ENCODE data around the gene HELZ. TPM values are rescaled to one million over a fixed set of nuclear protein-coding genes. Genes with fewer than 3 reads are reported as not detected.

HELZ gene
- total and polyA plus RNA-seq, 2 experiments from 2014 or later: 27.6 to 31.7 TPM

GRCh38 chr17:67221062-67221998 lies 23.7 kb downstream of the HELZ start:
- no peaks in the 10 kb centered on the region for H3K9me3 ChIP-seq (ENCODE audit: low read depth)
- peak; percentile 48 to 67 for DNase-seq (ENCODE audit: low read depth in 1 of 2, low spot score in 1 of 2)
- H3K36me3 ChIP-seq: no peaks in the 10 kb centered on the region
- H3K27me3 ChIP-seq: no peaks in the 10 kb centered on the region
- H3K4me3 ChIP-seq: no peak overlapping the region
- H3K27ac ChIP-seq: peak overlapping the region; percentile 64
- peak; percentile 61 for TF ChIP-seq CTCF (IDR thresholded peaks at IDR 0.05; ENCODE audit: low read depth, low read length)
- peaks cover 12% of the 10 kb centered on the region for H3K4me1 ChIP-seq (ENCODE audit: low read depth)

DNA sequence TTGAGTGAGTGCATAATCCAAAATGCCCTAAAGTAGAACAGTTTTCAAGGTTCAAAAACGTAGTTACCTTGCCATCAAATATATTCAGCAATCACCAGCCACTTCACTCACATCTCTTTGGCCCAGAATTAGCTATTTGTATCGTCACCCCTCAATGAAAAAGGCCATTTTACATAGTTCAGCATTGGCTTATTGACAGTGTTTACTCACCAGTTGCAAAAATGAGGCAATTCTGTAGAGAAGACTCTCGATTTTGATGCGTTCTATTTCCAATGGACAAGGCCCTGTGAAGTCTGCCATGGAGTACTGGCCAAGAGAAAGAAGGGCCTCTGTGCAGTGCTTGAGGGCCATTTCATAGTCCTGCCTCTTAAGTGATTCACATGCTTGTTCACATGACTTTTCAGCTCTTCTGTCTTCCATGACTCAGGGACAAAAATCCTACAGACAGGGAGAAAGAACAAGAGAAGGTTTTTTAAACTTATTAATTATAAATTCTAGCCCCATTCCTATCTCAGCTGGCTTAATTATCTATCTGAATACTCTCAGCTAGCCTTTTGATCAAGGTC lies 26.5 kb downstream of the HELZ start:
- Histone ChIP-seq H3K27ac (no peak overlapping the region), H3K9me3 (ENCODE audit: low read depth) (no peaks in the 10 kb centered on the region), H3K36me3 (no peaks in the 10 kb centered on the region), H3K27me3 (no peaks in the 10 kb centered on the region), H3K4me3 (no peak overlapping the region), H3K4me1 (ENCODE audit: low read depth) (peaks cover 12% of the 10 kb centered on the region)
- TF ChIP-seq CTCF (IDR thresholded peaks at IDR 0.05; ENCODE audit: low read depth, low read length): no peak
- peak in 1 of 2 donors; percentile 17 for DNase-seq (ENCODE audit: low read depth in 1 of 2, low spot score in 1 of 2)

DNA sequence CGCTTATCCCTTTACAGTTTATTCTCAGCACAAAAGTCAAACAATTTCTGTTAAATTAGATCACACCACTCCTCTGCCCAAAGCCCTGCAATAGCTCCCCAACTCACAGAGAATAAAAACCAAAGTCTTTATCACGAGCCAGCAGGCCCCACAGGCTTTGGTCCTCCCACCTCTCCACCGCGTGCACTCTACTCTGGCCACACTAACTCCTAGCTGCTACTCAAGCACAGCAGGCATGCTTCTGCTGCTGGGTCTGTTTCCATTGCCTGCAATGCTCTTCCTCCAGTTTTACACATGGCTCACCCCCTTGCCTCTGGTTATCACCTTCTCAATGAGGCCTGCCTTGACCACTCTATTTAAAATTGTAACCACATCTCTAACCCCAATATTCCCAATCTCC lies 27.6 kb downstream of the HELZ start:
- H3K9me3 ChIP-seq (ENCODE audit: low read depth): no peaks in the 10 kb centered on the region
- peaks cover 12% of the 10 kb centered on the region for H3K4me1 ChIP-seq (ENCODE audit: low read depth)
- no peak overlapping the region for H3K4me3 ChIP-seq
- no peaks in the 10 kb centered on the region for H3K36me3 ChIP-seq
- no peak for DNase-seq (ENCODE audit: low read depth in 1 of 2, low spot score in 1 of 2)
- no peaks in the 10 kb centered on the region for H3K27me3 ChIP-seq
- no peak overlapping the region for H3K27ac ChIP-seq
- no peak for TF ChIP-seq CTCF (IDR thresholded peaks at IDR 0.05; ENCODE audit: low read depth, low read length)

GRCh38 chr17:67216578-67217320 lies 28.2 kb downstream of the HELZ start:
- H3K4me3 ChIP-seq: no peak overlapping the region
- H3K27me3 ChIP-seq: no peaks in the 10 kb centered on the region
- H3K9me3 ChIP-seq (ENCODE audit: low read depth): no peaks in the 10 kb centered on the region
- H3K36me3 ChIP-seq: no peaks in the 10 kb centered on the region
- peak in 1 of 2 donors; percentile 28 for DNase-seq (ENCODE audit: low read depth in 1 of 2, low spot score in 1 of 2)
- no peak overlapping the region for H3K27ac ChIP-seq
- no peak for TF ChIP-seq CTCF (IDR thresholded peaks at IDR 0.05; ENCODE audit: low read depth, low read length)
- H3K4me1 ChIP-seq (ENCODE audit: low read depth): peaks cover 12% of the 10 kb centered on the region

DNA sequence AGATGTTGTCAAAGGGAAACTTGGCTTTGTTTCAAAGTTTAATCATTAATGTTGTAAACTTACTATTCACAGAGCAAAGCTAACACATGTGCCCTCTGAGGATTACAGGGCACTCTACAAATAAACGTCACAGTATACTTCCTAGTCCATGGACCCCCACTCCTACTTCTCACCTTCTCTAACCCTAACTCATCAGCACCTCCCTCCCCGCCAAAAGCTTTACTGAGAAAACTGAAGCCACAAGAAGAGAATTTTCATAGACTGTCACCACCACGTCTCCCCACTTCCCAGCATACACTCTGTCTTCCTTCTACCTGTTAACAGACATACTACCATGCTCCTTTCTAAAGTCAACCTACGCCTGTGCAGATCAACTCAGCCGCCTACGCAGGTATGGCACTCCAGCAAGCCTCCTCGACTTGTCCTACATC lies 29.0 kb downstream of the HELZ start:
- no peak overlapping the region for H3K4me3 ChIP-seq
- H3K4me1 ChIP-seq (ENCODE audit: low read depth): peaks cover 6% of the 10 kb centered on the region
- no peaks in the 10 kb centered on the region for H3K9me3 ChIP-seq (ENCODE audit: low read depth)
- H3K27ac ChIP-seq: no peak overlapping the region
- TF ChIP-seq CTCF (IDR thresholded peaks at IDR 0.05; ENCODE audit: low read depth, low read length): no peak
- no peak for DNase-seq (ENCODE audit: low read depth in 1 of 2, low spot score in 1 of 2)
- H3K27me3 ChIP-seq: no peaks in the 10 kb centered on the region
- no peaks in the 10 kb centered on the region for H3K36me3 ChIP-seq
